ENCODE results near the gene SYT15B. TPM values are rescaled to one million over a fixed set of nuclear protein-coding genes. Genes with fewer than 3 reads are reported as not detected.
"Not testable (repeated sequence)": the region's sequence is repeated elsewhere in the genome, so short reads cannot be mapped to it uniquely, and the experiment has no call there.

The SYT15B gene
- total RNA-seq: 4.9 TPM

DNA sequence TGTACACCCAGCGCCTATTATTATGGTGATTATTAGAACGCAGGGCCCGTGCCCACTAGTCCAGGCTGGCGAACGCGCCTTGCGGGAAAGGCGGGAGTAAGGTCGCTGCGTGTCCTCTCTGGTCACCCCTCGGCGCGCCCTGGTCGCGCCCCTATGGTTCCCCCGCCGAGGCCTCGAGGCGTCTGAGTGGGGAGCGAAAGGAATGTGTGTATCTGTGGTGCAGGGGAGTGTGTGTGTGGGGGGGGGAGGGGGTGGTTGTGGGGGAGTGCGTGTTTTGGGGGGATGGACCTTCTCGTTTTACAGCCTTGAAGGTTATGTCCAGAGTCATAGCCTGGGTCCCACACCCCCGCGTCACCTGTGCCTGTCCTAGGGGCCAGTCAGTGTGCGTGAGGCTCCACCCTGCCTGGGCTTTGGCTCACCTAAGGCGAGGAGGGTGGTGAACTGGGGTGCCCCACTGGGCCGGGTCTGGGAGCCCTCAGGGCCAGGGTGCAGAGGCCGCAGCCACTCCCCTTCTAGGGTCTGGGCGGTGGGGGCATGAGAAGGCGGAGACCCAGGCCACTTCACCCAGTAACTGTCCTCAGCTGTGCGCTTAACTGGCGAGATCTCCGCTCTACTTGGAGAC lies at the start of gene SYT15B:
TSS of gene SYT15B (minus strand) at position 39 of the 622 bp plus-strand sequence. CDS start 952 bp downstream, outside the sequence.
- DNase-seq (ENCODE audit: low spot score): not testable (repeated sequence)

DNA sequence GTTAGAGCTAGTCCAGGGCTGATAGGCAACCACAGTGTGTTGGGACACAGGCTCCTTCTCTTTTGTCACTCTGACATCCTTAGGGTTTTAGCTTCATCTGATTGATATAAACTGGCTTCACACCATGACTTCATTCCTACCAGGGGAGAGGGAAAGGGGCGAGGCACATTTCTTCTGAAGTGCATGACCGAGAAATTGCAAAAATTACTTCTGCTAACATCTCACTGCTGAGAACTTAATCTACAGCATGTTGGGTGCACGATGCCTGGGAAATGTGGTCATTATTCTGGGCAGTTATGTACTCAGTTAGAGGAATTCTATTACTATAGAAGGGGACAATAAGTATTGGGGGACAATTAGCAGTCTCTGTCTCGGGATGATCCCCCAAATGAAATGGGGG lies 16.2 kb upstream of the SYT15B start:
- not testable (repeated sequence) for DNase-seq (ENCODE audit: low spot score)

DNA sequence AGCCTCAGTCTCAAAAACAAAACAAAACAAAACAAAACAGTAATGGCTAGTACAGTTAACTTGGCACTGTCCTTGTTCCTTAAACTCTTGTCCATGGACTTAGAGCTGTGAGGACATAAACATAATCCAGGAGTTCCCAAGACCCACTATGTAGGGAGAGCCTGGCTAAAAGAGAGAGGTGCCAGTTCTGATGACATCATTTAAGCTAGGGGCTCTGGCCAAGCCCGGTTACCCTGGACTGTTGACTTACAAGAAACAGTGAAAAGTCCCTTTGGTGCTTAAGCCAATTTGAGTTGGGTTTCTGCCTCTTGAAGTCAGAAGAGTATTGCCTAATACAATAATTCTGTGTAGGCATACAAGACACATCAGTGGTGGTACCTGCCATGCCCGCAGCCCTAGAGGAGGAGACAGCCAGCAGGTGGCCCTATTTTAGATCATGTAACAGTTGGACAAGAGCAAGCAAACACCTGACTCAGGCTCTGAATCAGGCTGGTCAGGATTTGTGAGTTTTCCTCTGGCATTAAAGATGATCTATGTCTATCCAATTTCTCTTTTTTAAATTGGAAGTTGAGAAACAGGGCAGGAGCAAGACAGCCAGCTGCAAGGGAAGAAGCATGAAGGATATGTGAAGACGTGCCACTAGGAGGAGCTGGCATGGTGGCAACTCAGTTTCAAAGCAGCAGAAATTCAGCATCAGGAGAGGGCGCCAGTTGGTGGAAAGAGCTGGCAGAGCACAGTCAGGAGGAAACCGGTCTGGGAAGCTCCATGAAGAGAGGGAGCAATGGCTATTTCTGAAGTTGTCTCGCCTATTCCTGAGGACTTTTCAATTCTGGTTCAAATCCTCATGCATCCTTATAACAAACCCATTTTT lies 12.2 kb upstream of the SYT15B start:
- DNase-seq (ENCODE audit: low spot score): peak; percentile 58

DNA sequence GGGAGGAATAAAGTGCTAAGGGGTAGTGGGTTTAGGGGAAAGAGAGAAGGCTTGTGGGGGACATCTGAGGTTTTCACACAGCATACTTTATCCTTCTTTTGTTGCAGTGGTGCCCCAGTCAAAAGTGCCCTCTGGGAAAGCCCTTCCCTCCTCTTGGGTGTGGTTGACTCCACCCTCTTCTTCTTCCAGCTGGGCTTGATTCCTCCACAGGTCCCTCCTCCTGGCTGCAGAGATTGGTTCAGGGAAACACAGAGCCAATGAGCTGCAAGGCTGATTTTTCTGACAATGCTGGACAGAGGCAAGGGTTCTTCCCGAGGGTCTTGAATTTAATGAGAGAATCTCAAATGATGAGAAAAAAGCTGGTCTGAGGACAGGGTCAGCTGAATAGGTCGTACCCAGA lies 7.4 kb upstream of the SYT15B start:
- DNase-seq (ENCODE audit: low spot score): not testable (repeated sequence)

DNA sequence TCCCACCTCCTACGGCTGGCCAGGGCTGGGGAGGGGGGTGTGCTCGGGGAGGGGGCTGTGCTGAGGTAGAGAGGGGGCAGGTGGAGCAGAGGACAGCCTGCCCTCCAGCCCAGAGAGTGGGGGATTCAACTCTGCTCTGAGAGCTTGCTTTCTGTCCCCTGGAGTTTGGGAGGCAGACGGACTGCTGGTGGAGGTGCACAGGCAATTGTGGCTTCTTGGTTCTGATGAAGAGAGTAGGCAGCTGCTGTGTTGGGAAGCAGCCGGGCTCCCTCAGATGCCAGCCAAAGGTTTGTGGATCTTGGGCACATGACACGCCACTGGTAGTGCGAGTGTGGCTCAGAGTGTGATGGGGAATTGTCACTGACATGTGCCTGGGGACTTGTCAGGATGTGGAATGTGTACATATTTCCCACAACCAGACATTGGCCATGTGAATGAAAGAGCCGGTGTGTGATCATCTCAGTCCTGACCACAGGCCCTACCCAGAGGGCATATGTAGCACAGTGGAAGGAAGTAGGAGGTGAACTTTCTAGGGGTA lies 5.3 kb upstream of the SYT15B start:
- not testable (repeated sequence) for DNase-seq (ENCODE audit: low spot score)

DNA sequence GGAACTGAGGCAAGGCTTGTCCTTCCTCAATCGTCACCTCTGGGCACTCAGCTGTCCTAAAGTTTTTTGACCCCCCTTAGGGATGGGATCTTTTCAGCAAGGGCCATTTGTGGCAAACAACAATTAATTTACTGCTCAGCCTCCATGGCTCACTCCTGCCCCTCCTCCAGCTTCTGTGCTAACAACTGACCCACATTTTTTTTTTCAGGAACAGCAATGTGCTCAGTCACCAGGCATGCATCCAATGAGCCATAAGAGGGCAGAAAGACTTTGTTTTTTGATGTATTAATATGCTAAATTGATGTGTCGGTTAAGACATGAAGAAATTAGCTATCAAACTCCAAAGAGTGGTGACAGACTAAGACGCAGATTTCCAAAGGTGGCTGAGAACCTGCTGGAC lies 4.7 kb upstream of the SYT15B start:
- not testable (repeated sequence) for DNase-seq (ENCODE audit: low spot score)

DNA sequence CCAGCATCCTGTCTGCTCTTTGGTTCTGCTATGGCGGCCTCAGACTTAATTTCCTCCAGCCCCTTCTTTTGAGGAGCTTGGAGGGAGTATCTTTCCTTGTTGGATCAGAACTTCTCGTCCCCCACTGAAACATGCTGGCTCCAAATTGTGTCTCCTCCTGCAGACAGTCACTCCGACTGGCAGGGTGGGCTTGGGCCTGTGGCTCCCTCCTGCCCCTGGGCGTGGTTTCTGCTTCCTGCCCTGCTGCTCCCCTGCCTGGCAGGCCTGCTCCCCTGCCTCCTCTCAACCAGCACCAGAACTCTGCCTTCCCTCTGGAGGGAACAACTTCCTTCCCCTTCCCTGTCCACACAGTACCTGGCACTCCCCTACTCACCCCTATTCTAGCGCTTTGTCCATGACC lies 3.8 kb upstream of the SYT15B start:
- not testable (repeated sequence) for DNase-seq (ENCODE audit: low spot score)

DNA sequence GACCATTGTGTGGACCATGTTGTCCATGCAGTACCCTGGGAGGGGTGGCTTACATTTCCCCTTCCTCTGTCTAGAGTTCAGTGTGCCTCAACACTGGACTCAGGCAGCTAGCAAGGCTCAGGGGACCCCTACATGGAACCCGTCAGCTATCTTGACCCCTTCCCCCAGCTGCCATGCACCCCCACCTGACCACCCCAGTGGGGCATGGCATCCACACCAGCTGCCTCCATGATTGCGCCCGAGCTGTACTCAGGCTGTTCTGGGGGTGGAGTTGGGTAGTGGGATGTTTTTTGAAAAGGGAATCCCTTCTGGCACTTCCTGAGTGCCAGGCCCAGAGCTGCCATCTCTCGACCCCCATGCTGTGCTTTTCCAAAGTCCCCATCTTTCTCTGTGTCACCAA lies 1.8 kb upstream of the SYT15B start:
- not testable (repeated sequence) for DNase-seq (ENCODE audit: low spot score)

DNA sequence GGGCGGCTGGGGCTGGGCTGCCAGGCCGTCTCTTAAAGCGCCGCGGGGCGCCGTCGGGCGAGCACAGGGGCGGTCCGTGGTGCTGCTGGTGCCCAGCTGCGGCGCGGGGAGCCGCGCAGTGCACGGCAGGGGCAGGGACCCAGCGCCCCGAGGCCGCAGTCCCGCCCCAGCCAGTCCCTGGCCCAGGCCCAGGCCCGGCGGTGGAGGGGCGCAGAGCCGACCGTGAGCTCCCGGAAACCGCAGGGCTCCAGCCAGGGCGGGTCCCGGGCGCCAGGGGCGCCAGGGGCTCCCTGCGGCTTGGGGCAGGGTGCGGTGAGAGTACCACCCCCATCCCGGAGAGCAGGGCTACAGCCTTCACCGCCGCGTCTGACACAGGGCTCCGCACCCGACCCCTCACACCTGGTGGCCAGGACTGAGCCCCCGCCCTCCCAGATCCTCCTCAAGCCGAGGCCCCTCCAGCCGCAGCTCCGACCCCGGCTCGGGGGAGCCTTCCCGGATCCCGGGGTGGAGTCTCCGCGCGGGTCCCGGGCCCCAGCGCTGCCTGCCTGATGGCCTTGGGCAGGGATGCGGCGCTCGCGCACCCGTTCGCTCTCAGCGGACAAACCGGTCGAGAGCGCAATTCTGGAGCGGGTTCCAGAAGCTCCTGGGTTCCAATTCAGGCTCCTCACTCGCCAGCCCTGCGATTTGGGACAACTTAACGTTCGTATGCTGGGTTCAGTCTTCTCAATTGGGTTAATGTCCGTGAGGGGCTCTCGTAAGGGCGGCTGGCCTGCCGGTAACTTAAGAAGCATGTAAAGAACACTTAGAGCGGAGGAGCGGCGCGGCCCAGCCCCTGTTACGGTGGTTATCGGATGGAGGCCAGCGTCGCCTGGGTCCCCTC lies 478 bp downstream of the SYT15B start:
- DNase-seq (ENCODE audit: low spot score): not testable (repeated sequence)

DNA sequence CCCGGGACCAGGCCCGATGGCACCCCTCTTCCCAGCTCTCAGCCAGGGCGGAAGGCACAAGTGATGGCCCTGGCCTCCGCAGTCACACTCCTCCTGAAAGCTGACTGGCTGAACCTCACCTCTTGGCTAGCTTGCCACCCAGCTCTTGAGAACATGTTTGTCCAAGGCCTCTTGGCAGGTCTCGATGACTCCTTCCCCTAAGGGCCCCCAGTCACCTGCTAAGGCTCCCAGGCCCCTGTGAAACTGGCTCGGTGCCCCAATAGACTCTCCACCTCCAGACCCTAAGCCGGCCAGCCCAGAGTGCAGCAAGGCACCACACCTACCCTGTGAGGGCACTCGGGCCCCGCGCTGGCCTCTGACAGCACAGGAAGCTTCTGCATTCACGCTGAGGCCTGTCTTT lies 4.5 kb downstream of the SYT15B start:
- not testable (repeated sequence) for DNase-seq (ENCODE audit: low spot score)

DNA sequence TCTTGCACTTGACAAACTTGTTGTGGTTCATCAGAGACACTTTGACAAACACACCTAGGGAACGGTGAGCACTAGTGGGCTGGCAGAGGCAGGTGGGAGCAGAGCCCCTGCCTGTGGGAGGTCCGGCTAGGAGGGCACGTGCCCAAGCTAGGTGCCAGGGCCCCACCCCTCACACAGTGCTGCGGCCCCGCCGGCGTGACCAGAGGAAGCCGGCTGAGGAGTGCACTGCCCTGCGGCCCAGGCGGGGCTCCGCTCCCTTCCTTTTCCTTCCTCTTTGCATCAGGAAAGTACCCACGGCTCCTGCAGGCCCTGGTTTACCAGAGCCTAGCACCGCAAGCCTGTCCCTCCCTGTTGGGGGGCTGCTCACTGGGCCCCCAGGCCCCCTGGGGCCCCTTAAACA lies 7.2 kb downstream of the SYT15B start:
- not testable (repeated sequence) for DNase-seq (ENCODE audit: low spot score)

DNA sequence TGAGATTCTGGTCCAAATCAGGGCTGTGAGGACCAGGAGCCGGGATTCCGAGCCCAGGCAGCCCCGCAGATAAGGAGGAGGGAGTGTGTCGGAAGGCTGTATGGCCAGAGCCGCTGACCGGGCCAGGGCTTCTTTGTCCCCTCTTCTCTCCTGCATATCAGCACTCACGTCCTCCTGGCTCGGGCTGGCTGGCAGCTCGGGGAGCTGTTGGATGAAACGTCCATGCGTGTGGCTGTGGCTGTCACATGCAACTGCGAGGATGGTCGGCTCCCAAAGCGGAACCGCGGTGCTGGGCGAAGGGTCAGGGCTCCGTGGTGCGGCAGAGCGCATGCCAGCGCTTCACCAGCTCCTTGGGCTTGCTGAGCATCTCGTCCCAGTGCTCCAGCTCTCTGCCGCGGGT lies 9.5 kb downstream of the SYT15B start:
- not testable (repeated sequence) for DNase-seq (ENCODE audit: low spot score)

DNA sequence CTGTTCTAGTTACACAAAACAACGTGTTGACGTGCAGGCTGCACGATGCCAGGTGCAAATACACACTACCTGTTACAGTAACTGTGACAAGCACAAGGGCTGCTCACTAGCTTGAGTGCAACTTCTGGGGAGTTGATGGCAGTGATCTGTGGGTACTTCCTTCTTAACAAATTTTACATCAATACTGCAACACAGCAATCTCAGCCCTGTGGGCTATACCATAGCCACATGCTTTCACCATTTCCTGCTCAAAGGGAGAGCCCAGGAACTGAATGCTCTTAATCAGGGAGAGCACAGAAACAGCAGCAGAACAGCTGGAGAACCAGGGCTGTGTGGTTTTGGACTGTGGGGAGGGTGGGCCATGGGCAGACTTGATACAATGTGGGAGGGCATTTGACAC lies 10.2 kb downstream of the SYT15B start:
- not testable (repeated sequence) for DNase-seq (ENCODE audit: low spot score)

DNA sequence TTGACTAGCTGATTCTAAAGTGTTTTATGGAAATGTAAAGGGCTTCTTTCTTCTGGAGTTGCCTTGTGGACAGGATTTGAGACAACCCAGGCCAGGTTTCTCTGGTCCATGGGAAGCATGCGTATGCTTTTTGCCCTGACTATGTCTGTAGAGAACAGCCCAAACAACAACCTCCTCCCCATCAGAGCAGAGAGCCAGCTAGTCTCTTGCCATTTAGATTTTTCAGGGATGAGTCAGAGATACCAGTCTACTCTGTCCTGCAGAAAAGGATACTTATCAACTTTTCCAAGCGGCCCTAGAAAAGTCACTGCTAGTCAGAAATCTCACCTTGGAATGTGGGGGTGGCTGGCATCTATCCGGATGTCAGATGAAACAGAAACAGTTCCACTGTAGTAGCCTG lies 11.6 kb downstream of the SYT15B start:
- not testable (repeated sequence) for DNase-seq (ENCODE audit: low spot score)

DNA sequence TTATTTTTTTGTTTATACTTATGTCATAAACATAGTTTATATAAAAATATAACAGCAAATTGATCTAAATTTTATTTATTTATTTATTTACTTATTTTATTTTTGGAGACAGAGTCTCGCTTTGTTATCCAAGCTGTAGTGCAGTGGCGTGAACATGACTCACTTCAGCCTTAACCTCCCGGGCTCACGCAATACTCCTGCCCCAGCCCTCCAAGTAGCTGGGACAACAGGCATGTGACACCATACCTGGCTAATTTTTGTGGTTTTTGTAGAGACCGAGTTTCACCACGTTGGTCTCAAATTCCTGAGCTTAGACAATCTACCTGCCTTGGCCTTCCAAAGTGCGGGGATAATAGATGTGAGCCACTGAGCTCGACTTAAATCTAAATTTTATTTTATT lies 13.0 kb downstream of the SYT15B start:
- not testable (repeated sequence) for DNase-seq (ENCODE audit: low spot score)

DNA sequence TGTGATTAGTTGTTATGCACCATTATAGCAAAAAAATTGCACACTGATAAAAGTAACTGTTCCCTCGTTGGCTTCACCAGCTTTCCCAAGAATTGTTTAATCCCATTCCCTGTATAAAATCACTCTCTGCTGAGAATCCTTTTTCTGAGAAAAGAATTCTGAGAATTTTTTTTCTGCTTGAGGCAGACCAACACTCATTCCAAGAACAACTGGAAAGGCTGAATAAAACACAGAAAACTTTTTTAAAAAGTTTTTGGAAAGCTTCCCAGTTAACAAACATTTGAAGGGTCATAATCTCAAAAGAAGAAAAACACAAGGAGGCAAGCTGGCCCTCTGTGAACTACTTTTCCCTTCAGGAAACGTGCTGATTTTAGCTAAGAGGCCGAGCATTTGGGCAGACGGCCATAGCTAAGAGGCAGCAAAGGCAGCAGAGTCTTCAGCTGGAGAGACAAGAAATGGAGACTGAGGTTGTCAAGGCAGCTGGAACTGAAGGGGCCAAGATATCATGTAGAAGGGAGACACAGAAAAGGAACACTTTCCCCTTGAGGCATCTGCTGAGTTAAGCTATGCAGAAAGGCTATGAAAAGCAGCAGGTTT lies 16.5 kb downstream of the SYT15B start:
- not testable (repeated sequence) for DNase-seq (ENCODE audit: low spot score)

DNA sequence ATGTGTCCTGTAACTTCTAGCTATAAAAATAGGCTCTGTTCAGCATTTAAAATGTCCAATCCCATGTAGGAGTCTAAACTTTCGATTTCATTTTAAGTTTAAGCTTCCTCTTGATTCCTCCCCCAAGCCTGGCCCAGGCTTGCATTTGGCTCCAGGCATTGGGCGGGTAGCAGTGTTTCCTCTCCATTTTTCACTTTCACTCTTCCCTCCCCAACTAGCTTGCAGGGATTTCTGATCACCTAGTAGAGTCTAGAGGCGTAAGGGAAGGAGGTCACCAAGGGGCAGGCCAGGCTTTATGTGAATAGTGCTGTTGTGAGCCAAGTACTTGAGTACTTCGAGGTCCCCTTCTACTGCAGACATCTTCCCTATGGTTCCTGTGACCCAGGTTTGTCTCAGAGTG lies 18.5 kb downstream of the SYT15B start:
- not testable (repeated sequence) for DNase-seq (ENCODE audit: low spot score)

DNA sequence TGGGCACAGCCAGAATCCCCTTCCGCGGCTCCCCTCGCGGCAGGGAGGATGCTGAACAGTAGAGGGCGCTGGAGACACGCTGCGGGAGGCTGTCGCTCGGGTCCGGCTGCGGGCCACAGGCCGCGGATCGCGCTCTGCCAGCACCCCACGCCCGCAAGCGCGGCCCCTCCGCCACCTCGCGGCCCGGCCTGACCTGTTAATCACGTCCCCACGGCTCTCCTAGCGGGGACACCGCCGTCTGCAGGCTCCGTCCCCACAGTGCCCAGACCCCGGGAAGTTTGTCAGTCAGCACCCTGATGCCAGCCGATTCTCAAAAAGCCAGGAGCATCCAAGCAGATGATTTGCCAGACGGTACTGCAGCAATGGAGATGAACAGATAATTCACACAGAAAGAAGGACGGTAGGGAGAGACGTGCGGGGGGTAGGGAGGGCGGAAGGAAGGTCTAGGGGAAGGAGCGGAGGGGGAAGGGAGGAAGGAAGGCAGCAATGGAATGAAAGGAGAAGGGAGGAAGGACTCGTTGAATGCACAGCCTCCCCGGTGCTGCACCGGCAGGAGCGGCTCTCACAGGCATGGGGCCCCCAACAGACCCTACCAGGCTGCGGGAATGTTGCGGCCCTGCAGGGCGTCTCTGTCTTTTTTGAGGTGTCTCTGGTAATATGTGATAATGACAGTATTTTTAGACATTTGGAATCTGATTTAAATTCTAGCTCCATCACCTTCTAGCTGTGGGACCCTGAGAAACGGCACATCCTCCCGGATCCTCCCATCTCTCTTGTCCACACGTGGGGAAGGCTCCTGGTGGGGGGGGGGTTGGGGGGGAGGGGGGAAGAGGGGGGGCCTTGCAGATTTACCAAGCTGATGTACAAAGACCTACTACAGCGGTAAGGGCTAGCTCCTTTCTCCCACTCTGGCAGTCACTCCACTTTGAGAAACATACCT lies 19.5 kb downstream of the SYT15B start:
- DNase-seq (ENCODE audit: low spot score): not testable (repeated sequence)

DNA sequence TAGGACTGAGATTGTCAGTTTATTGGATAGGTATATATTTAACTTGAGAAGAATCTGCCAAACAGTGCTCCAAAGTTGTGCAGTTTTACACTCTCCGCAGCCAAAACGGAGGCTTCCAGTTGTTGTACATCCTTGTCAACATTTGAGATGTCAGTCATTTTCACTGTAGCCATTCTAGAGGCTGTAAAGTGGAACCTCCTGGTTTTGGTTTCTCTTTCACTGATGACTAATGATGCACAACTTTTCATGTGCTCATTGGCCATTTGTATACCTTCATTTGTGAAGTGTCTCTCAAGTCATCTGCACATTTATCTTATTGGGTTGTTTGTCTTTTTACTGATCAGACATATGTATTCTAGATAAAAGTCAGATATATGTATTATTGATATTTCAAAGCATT lies 22.5 kb downstream of the SYT15B start:
- DNase-seq (ENCODE audit: low spot score): not testable (repeated sequence)

DNA sequence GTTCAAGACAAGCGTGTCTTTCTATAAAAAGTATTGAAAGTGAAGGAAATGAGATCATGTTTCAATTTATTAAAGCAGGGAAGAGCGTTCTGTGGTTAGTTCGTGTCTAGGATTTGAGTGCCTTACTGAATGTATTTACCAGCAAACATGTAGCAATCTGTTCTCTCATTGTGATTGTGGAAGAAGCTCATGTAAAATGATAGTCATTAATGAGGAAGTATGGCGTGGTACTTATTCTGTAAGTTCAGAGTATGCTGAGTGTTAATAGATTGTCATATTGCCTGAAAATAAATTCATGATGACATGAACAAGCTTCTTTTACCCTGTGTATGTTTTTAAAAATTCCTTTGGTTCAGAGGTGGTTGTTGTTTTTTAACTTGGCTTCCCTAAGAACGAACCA lies 32.5 kb downstream of the SYT15B start:
- not testable (repeated sequence) for DNase-seq (ENCODE audit: low spot score)
